IMR-90 (cell line): ENCODE measurements around the gene RENBP. TPM values are rescaled to one million over a fixed set of nuclear protein-coding genes. Genes with fewer than 3 reads are reported as not detected.

Experiments used
- ATAC-seq: fragments of 200-7000 bp; cut with Tn5 transposase; 2 replicates; pipeline ENCODE4 v1.9.1; 2020; ENCODE audit warnings: low read depth, mild to moderate bottlenecking, moderate library complexity
- BruUV-seq: library from RNA; stranded (reverse); fragments of 400-500 nt; replicated peaks from 2 replicates; lab custom pipeline; 2021; lab: Mats Ljungman, UMichigan
- CTCF ChIA-PET: fragments of 300-600 bp; formaldehyde crosslinking; extraction: SDS; loops from one replicate; lab custom pipeline; 2021; ENCODE audit warnings: antibody characterized with exemption; lab: Yijun Ruan, JAX
- POLR2A ChIA-PET: fragments of 300-600 bp; sonication (Branson Sonifier 250); formaldehyde crosslinking; loops from one replicate; lab custom pipeline; 2022; ENCODE audit warnings: antibody characterized with exemption; ENCODE audit not compliant: unreplicated experiment; lab: Charles Lee
- DNase-seq: peaks from one replicate; pipeline ENCODE4 v3.0.0; 2013
- H2AFZ ChIP-seq: replicated peaks from 2 replicates; pipeline ENCODE3; 2013; ENCODE audit warnings: low read length, mild to moderate bottlenecking; ENCODE audit not compliant: poor library complexity
- H2AK5ac ChIP-seq: 2 replicates; pipeline ENCODE4 v1.6.1; 2013; ENCODE audit warnings: low read depth, low read length, inconsistent platforms
- H2AK9ac ChIP-seq: replicated peaks from 2 replicates; pipeline ENCODE3; 2013; ENCODE audit warnings: mild to moderate bottlenecking, low read depth, low read length, moderate library complexity; ENCODE audit not compliant: poor library complexity
- H2BK120ac ChIP-seq: 2 replicates; pipeline ENCODE4 v1.6.1; 2013; ENCODE audit warnings: low read depth, low read length, inconsistent platforms
- H2BK15ac ChIP-seq: 3 replicates; pipeline ENCODE4 v1.6.1; 2013; ENCODE audit warnings: low read depth, low read length, inconsistent platforms
- H2BK20ac ChIP-seq: 2 replicates; pipeline ENCODE4 v1.6.1; 2013; ENCODE audit warnings: low read depth, mild to moderate bottlenecking, inconsistent platforms, low read length, moderate library complexity
- H2BK5ac ChIP-seq: 2 replicates; pipeline ENCODE4 v1.6.1; 2013; ENCODE audit warnings: mild to moderate bottlenecking, low read depth, low read length, inconsistent platforms; ENCODE audit not compliant: poor library complexity, severe bottlenecking
- H3K14ac ChIP-seq: replicated peaks from 2 replicates; pipeline ENCODE4 v1.6.1; 2013; ENCODE audit warnings: low read depth, low read length, inconsistent platforms
- H3K18ac ChIP-seq: 2 replicates; pipeline ENCODE4 v1.6.1; 2013; ENCODE audit warnings: low read depth, low read length, control low read depth
- H3K23ac ChIP-seq: 2 replicates; pipeline ENCODE4 v1.6.1; 2013; ENCODE audit warnings: low read depth, low read length, inconsistent platforms
- H3K27ac ChIP-seq: 2 replicates; pipeline ENCODE4 v1.5.1; 2013; ENCODE audit warnings: mild to moderate bottlenecking, control low read depth, low read length; ENCODE audit not compliant: insufficient read depth
- H3K27me3 ChIP-seq: 2 replicates; pipeline ENCODE4 v1.6.1; 2013; ENCODE audit warnings: low read length; ENCODE audit not compliant: control insufficient read depth, insufficient read depth
- H3K36me3 ChIP-seq: 2 replicates; pipeline ENCODE4 v1.6.1; 2013; ENCODE audit warnings: low read length, mixed read lengths; ENCODE audit not compliant: control insufficient read depth, insufficient read depth
- H3K4ac ChIP-seq: 2 replicates; pipeline ENCODE4 v1.6.1; 2013; ENCODE audit warnings: low read depth, low read length, inconsistent platforms
- H3K4me1 ChIP-seq: 2 replicates; pipeline ENCODE4 v1.6.1; 2013; ENCODE audit warnings: low read length, mixed read lengths; ENCODE audit not compliant: control insufficient read depth, insufficient read depth
- H3K4me2 ChIP-seq: 2 replicates; pipeline ENCODE4 v1.6.1; 2013; ENCODE audit warnings: low read depth, mild to moderate bottlenecking, control low read depth, low read length, moderate library complexity
- H3K4me3 ChIP-seq: 2 replicates; pipeline ENCODE4 v1.5.1; 2013; ENCODE audit warnings: low read depth, mild to moderate bottlenecking, control low read depth, low read length, moderate library complexity; ENCODE audit not compliant: insufficient read depth
- H3K56ac ChIP-seq: 2 replicates; pipeline ENCODE4 v1.6.1; 2013; ENCODE audit warnings: low read length, inconsistent platforms; ENCODE audit not compliant: insufficient read depth; ENCODE audit errors: extremely low read depth
- H3K79me1 ChIP-seq, 2 experiments: 2 replicates each; pipeline ENCODE4 v1.6.1; 2013; ENCODE audit warnings: low read length in 2 of 2, inconsistent platforms in 1 of 2, low read depth in 1 of 2
- H3K9ac ChIP-seq: 2 replicates; pipeline ENCODE4 v1.6.1; 2013; ENCODE audit warnings: low read depth, low read length, control low read depth
- H3K9me1 ChIP-seq: 2 replicates; pipeline ENCODE4 v1.6.1; 2013; ENCODE audit warnings: low read length, inconsistent platforms; ENCODE audit not compliant: insufficient read depth
- H3K9me3 ChIP-seq: 2 replicates; pipeline ENCODE4 v1.6.1; 2013; ENCODE audit warnings: low read length; ENCODE audit not compliant: control insufficient read depth, insufficient read depth
- H4K20me1 ChIP-seq: 2 replicates; pipeline ENCODE4 v1.6.1; 2013; ENCODE audit warnings: low read length, inconsistent platforms; ENCODE audit not compliant: insufficient read depth
- H4K5ac ChIP-seq: 2 replicates; pipeline ENCODE4 v1.6.1; 2013; ENCODE audit warnings: mild to moderate bottlenecking, low read depth, low read length, control low read depth
- H4K8ac ChIP-seq, 2 experiments: 2 replicates each; pipeline ENCODE4 v1.6.1; 2013; ENCODE audit warnings: low read depth in 2 of 2, low read length in 2 of 2, control low read depth in 1 of 2, inconsistent platforms in 1 of 2
- H4K91ac ChIP-seq: 2 replicates; pipeline ENCODE4 v1.6.1; 2013; ENCODE audit warnings: low read depth, low read length, inconsistent platforms; ENCODE audit not compliant: insufficient read depth
- BHLHE40 ChIP-seq: fragments of 150-350 bp; IDR thresholded peaks from 2 replicates; pipeline ENCODE4 v1.6.1; 2016; ENCODE audit warnings: mild to moderate bottlenecking, low read depth, low read length
- CEBPB ChIP-seq: IDR thresholded peaks from 2 replicates; pipeline ENCODE4 v1.6.1; 2012; ENCODE audit warnings: low read depth, low read length, improper control_type of control experiment
- MAFK ChIP-seq: IDR thresholded peaks from 2 replicates; pipeline ENCODE4 v1.6.1; 2012; ENCODE audit warnings: low read depth, low read length, improper control_type of control experiment
- MAZ ChIP-seq: IDR thresholded peaks from 2 replicates; pipeline ENCODE4 v1.6.1; 2012; ENCODE audit warnings: low read depth, mild to moderate bottlenecking, low read length, improper control_type of control experiment, moderate library complexity, borderline replicate concordance
- POLR2A ChIP-seq: IDR thresholded peaks from 2 replicates; pipeline ENCODE4 v1.6.1; 2012; ENCODE audit warnings: mild to moderate bottlenecking, low read depth, low read length
- RAD21 ChIP-seq: IDR thresholded peaks from 2 replicates; pipeline ENCODE4 v1.6.1; 2012; ENCODE audit warnings: low read length, improper control_type of control experiment
- RCOR1 ChIP-seq: IDR thresholded peaks from 2 replicates; pipeline ENCODE4 v1.6.1; 2012; ENCODE audit warnings: mild to moderate bottlenecking, low read length, improper control_type of control experiment; ENCODE audit not compliant: insufficient replicate concordance
- RFX5 ChIP-seq: IDR thresholded peaks from 2 replicates; pipeline ENCODE4 v1.8.0; 2012; ENCODE audit warnings: low read depth, mild to moderate bottlenecking, low read length, moderate library complexity
- WGBS, 2 experiments: methylation state at CpG; one replicate each; pipeline versions ENCODE4 v1.1.5 to v1.1.7; 2013; ENCODE audit warnings: missing lambda C conversion rate in 2 of 2; ENCODE audit not compliant: insufficient read length in 1 of 2; ENCODE audit errors: extremely low coverage in 2 of 2; 5-methylcytosine and 5-hydroxymethylcytosine counted together
- dilution Hi-C: fragments of 300-500 bp; cut with HindIII; formaldehyde crosslinking; loops from one replicate; pipeline ENCODE4 v1.14.3; 2018; ENCODE audit warnings: low sequenced_read_pairs; ENCODE audit not compliant: unreplicated experiment
- in situ Hi-C: fragments of 300-500 bp; cut with MboI; formaldehyde crosslinking; loops from 3 replicates; pipeline ENCODE4 v1.14.3; 2019; ENCODE audit warnings: low sequenced_read_pairs, inconsistent platforms, mixed read lengths
- intact Hi-C: fragments of 100-400 bp; cut with micrococcal nuclease; formaldehyde crosslinking; loops from 2 replicates; pipeline ENCODE4 v1.10.0; 2022
- polyA plus RNA-seq, 3 experiments: library from polyadenylated mRNA; depleted of rRNA; stranded (reverse); fragments of >200 nt; gene quantifications; 2 replicates each; pipeline ENCODE4 v1.2.3, GENCODE V29; 2012; ENCODE audit warnings: low replicate concordance in 1 of 3
- total RNA-seq: library from RNA; depleted of rRNA; stranded (reverse); fragments of >200 nt; gene quantifications from 2 replicates; pipeline ENCODE4 v1.2.3, GENCODE V29; 2012
- TF ChIP-seq, protein P1 (sequence below): fragments of 150-350 bp; IDR thresholded peaks from 2 replicates; pipeline ENCODE4 v1.6.1; 2017; ENCODE audit warnings: mild to moderate bottlenecking, antibody characterized with exemption, low read length, low read depth
- TF ChIP-seq, protein P2 (sequence below): conservative IDR thresholded peaks from 2 replicates; pipeline ENCODE4 v1.5.1; 2012; ENCODE audit warnings: mild to moderate bottlenecking, low read depth, low read length, improper control_type of control experiment

Gene RENBP
- total and polyA plus RNA-seq, 2 of the 4 experiments (the other 2 are of a cell fraction): 0.15 to 0.18 TPM

DNA sequence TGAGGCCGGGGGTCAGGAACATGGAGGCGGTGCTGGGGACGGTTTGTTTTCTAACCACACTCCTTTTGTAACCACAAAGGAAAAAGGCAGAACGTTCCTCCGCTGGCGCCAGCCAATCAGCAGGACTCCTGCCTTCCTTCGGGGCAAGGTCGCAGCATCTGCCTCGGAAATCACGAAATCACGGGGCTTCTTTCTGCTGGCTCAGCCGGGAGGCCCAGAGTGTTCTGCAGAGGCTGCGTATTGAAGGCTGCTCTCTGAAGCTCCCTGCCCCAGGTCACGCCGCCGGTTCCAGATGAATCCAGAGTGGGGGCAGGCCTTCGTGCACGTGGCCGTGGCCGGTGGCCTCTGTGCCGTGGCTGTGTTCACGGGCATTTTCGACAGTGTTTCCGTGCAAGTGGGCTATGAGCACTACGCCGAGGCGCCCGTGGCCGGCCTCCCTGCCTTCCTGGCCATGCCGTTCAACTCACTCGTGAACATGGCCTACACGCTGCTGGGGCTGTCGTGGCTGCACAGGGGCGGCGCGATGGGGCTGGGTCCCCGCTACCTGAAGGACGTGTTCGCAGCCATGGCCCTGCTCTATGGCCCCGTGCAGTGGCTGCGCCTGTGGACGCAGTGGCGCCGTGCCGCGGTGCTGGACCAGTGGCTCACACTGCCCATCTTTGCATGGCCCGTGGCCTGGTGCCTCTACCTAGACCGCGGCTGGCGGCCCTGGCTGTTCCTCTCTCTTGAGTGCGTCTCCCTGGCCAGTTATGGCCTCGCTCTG lies 37.5 kb upstream of the RENBP start:
- no peak overlapping the region for H3K18ac ChIP-seq
- WGBS, 2 experiments: 89% methylated on average over 40 of the region's 52 CpGs; no CpG with 5 or more reads in 1 of the 2 experiments
- no peak overlapping the region for H4K91ac ChIP-seq
- H2AK5ac ChIP-seq: no peak overlapping the region
- ATAC-seq (no peak), DNase-seq (no peak)
- no peaks in the 10 kb centered on the region; the same call in 1 of the 2 replicates for H3K36me3 ChIP-seq
- H4K5ac ChIP-seq: no peak overlapping the region
- dilution Hi-C loops (no loop called here), in situ Hi-C loops (no loop called here), intact Hi-C loops (no loop called here)
- no peak overlapping the region for H3K9ac ChIP-seq
- no peak overlapping the region for H3K14ac ChIP-seq
- H3K9me1 ChIP-seq: no peaks in the 10 kb centered on the region
- ChIA-PET POLR2A (no interaction called here), CTCF (no interaction called here)
- no peak overlapping the region for H2BK15ac ChIP-seq
- no peaks in the 10 kb centered on the region for H3K4me1 ChIP-seq
- H2BK20ac ChIP-seq: no peak overlapping the region
- H4K8ac ChIP-seq: no peak overlapping the region
- H3K79me1 ChIP-seq: no peaks in the 10 kb centered on the region
- no peak overlapping the region for H2BK5ac ChIP-seq
- H3K27ac ChIP-seq: no peak overlapping the region
- no peak overlapping the region for H2AFZ ChIP-seq
- H3K9me3 ChIP-seq: peaks cover 4% of the 10 kb centered on the region; the same call in 1 of the 2 replicates
- no peak overlapping the region for H3K4me3 ChIP-seq
- H3K4me2 ChIP-seq: no peak overlapping the region
- H3K56ac ChIP-seq: no peak overlapping the region
- H3K27me3 ChIP-seq: no peaks in the 10 kb centered on the region; the same call in 1 of the 2 replicates
- no peak overlapping the region for H3K23ac ChIP-seq
- H4K20me1 ChIP-seq: no peaks in the 10 kb centered on the region
- TF ChIP-seq CEBPB (no peak), MAZ (no peak), MAFK (no peak), RCOR1 (no peak), RAD21 (no peak), RFX5 (no peak), BHLHE40 (no peak), POLR2A (no peak)
- TF ChIP-seq, protein P1, sequence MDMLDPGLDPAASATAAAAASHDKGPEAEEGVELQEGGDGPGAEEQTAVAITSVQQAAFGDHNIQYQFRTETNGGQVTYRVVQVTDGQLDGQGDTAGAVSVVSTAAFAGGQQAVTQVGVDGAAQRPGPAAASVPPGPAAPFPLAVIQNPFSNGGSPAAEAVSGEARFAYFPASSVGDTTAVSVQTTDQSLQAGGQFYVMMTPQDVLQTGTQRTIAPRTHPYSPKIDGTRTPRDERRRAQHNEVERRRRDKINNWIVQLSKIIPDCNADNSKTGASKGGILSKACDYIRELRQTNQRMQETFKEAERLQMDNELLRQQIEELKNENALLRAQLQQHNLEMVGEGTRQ: no peak
- TF ChIP-seq, protein P2, sequence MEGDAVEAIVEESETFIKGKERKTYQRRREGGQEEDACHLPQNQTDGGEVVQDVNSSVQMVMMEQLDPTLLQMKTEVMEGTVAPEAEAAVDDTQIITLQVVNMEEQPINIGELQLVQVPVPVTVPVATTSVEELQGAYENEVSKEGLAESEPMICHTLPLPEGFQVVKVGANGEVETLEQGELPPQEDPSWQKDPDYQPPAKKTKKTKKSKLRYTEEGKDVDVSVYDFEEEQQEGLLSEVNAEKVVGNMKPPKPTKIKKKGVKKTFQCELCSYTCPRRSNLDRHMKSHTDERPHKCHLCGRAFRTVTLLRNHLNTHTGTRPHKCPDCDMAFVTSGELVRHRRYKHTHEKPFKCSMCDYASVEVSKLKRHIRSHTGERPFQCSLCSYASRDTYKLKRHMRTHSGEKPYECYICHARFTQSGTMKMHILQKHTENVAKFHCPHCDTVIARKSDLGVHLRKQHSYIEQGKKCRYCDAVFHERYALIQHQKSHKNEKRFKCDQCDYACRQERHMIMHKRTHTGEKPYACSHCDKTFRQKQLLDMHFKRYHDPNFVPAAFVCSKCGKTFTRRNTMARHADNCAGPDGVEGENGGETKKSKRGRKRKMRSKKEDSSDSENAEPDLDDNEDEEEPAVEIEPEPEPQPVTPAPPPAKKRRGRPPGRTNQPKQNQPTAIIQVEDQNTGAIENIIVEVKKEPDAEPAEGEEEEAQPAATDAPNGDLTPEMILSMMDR: no peak
- H2AK9ac ChIP-seq: peak overlapping the region; percentile 70
- no peak overlapping the region for H2BK120ac ChIP-seq
- no peak overlapping the region for H3K4ac ChIP-seq
- BruUV-seq: no TSS peak
